Nephron progenitor cell (in vitro differentiated cells): ENCODE measurements around the gene TMC1.

Experiments used
- DNase-seq: peaks from one replicate; pipeline ENCODE4 v3.0.0; 2021
- H3K27ac Mint-ChIP-seq: 2 replicates; pipeline ENCODE4 v1.8.0; 2021; ENCODE audit warnings: mild to moderate bottlenecking, moderate library complexity, mixed read lengths
- H3K27me3 Mint-ChIP-seq: 2 replicates; pipeline ENCODE4 v1.8.0; 2021; ENCODE audit warnings: mild to moderate bottlenecking, low read depth, mixed read lengths; ENCODE audit not compliant: poor library complexity
- H3K36me3 Mint-ChIP-seq: 2 replicates; pipeline ENCODE4 v1.8.0; 2021; ENCODE audit warnings: low read depth, mixed read lengths
- H3K4me1 Mint-ChIP-seq: 2 replicates; pipeline ENCODE4 v1.8.0; 2021; ENCODE audit warnings: mixed read lengths
- H3K4me3 Mint-ChIP-seq: 2 replicates; pipeline ENCODE4 v1.8.0; 2021; ENCODE audit warnings: mild to moderate bottlenecking, moderate library complexity, mixed read lengths
- H3K9me3 Mint-ChIP-seq: 2 replicates; pipeline ENCODE4 v1.8.0; 2021; ENCODE audit warnings: mild to moderate bottlenecking, moderate library complexity, mixed read lengths
- CTCF ChIP-seq: fragments of 200-600 bp; sonication (generic); IDR thresholded peaks from 2 replicates; pipeline ENCODE4 v1.5.0; 2021; ENCODE audit warnings: antibody characterized with exemption

Gene TMC1

GRCh38 chr9:72753266-72753893 is 232.0 kb downstream of the TMC1 start:
- no peak for TF ChIP-seq CTCF
- Mint-ChIP-seq H3K9me3 (no peaks in the 10 kb centered on the region), H3K4me3 (no peak overlapping the region), H3K4me1 (no peaks in the 10 kb centered on the region), H3K27ac (no peak overlapping the region), H3K36me3 (no peaks in the 10 kb centered on the region), H3K27me3 (no peaks in the 10 kb centered on the region)
- no peak for DNase-seq

GRCh38 chr9:72755836-72756235 is 234.4 kb downstream of the TMC1 start:
- DNase-seq: no peak
- TF ChIP-seq CTCF: no peak
- Mint-ChIP-seq H3K4me3 (no peak overlapping the region), H3K9me3 (no peaks in the 10 kb centered on the region), H3K27me3 (peaks cover 3% of the 10 kb centered on the region), H3K27ac (no peak overlapping the region), H3K4me1 (no peaks in the 10 kb centered on the region), H3K36me3 (no peaks in the 10 kb centered on the region)

- H3K27me3 Mint-ChIP-seq: peaks cover 3% of the 10 kb centered on the region
- H3K36me3 Mint-ChIP-seq: no peaks in the 10 kb centered on the region
- no peak for TF ChIP-seq CTCF
- no peak overlapping the region for H3K4me3 Mint-ChIP-seq
- no peaks in the 10 kb centered on the region for H3K4me1 Mint-ChIP-seq
- H3K27ac Mint-ChIP-seq: no peak overlapping the region
- no peak for DNase-seq
- H3K9me3 Mint-ChIP-seq: no peaks in the 10 kb centered on the region
These were observed 237.5 kb downstream of the TMC1 start for GRCh38 chr9:72758944-72759343.

GRCh38 chr9:72763022-72763421 is 241.6 kb downstream of the TMC1 start:
- no peak overlapping the region for H3K27ac Mint-ChIP-seq
- no peak for TF ChIP-seq CTCF
- H3K27me3 Mint-ChIP-seq: peaks cover 8% of the 10 kb centered on the region
- no peak overlapping the region for H3K4me3 Mint-ChIP-seq
- H3K4me1 Mint-ChIP-seq: no peaks in the 10 kb centered on the region
- H3K9me3 Mint-ChIP-seq: no peaks in the 10 kb centered on the region
- DNase-seq: no peak
- no peaks in the 10 kb centered on the region for H3K36me3 Mint-ChIP-seq

GRCh38 chr9:72769546-72769945 is 248.1 kb downstream of the TMC1 start:
- H3K27ac Mint-ChIP-seq: no peak overlapping the region
- H3K27me3 Mint-ChIP-seq: peaks cover 5% of the 10 kb centered on the region
- H3K4me3 Mint-ChIP-seq: no peak overlapping the region
- no peak for TF ChIP-seq CTCF
- no peak for DNase-seq
- no peaks in the 10 kb centered on the region for H3K36me3 Mint-ChIP-seq
- H3K4me1 Mint-ChIP-seq: no peaks in the 10 kb centered on the region
- no peaks in the 10 kb centered on the region for H3K9me3 Mint-ChIP-seq

DNA sequence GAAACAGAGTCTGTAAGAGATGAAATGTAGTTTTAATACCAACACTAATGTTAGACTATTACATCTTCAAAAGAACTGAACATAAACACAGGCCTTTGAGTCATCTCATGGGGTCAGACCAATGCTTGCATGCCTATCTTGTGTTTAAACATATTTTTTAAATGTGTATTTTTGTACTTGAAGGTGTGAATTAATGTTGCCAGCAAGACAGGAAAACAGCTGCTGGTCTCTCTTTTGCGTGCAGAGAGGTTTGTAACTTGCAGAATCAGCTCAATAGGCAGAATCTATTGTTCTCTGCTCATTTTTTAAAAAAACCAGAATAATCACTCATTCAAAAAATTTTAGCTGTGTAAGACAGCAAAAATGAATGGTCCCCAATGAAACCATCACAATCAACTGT is 251.3 kb downstream of the TMC1 start:
- Mint-ChIP-seq H3K4me3 (no peak overlapping the region), H3K9me3 (no peaks in the 10 kb centered on the region), H3K27ac (no peak overlapping the region), H3K36me3 (no peaks in the 10 kb centered on the region), H3K4me1 (no peaks in the 10 kb centered on the region), H3K27me3 (peaks cover under 1% of the 10 kb centered on the region)
- TF ChIP-seq CTCF: no peak
- DNase-seq: no peak
